GM18873 (cell line): ENCODE measurements around the gene COBL.
"Not testable (repeated sequence)": the region's sequence is repeated elsewhere in the genome, so short reads cannot be mapped to it uniquely, and the experiment has no call there.

Experiments
- ATAC-seq: cut with Tn5 transposase; IDR thresholded peaks from one replicate; pipeline ENCODE4 v1.9.1; 2021; ENCODE audit warnings: mild to moderate bottlenecking, moderate library complexity, moderate number of reproducible peaks; ENCODE audit not compliant: unreplicated experiment, low FRiP score

COBL gene

GRCh38 chr7:51019191-51019844, 297.3 kb downstream of the COBL start:
- ATAC-seq: no peak

- no peak for ATAC-seq
These were observed 298.8 kb downstream of the COBL start for GRCh38 chr7:51017576-51018535.

GRCh38 chr7:51016546-51016945, 300.1 kb downstream of the COBL start:
- no peak for ATAC-seq

GRCh38 chr7:51015581-51015980, 301.0 kb downstream of the COBL start:
- no peak for ATAC-seq

- ATAC-seq: no peak
These were observed 301.8 kb downstream of the COBL start for GRCh38 chr7:51014811-51015210.

- no peak for ATAC-seq
These were observed 302.6 kb downstream of the COBL start for GRCh38 chr7:51013861-51014511.

- ATAC-seq: no peak
These were observed 303.3 kb downstream of the COBL start for GRCh38 chr7:51013218-51013786.

- ATAC-seq: no peak
These were observed 303.9 kb downstream of the COBL start for GRCh38 chr7:51012569-51013217.

GRCh38 chr7:51011710-51012350, 304.8 kb downstream of the COBL start:
- no peak for ATAC-seq

- no peak for ATAC-seq
These were observed 306.1 kb downstream of the COBL start for GRCh38 chr7:51010534-51010933.

- no peak for ATAC-seq
These were observed 306.7 kb downstream of the COBL start for GRCh38 chr7:51009716-51010496.

GRCh38 chr7:51007551-51008505, 308.8 kb downstream of the COBL start:
- ATAC-seq: no peak

GRCh38 chr7:51006483-51007235, 309.9 kb downstream of the COBL start:
- ATAC-seq: no peak

- no peak for ATAC-seq
These were observed 311.5 kb downstream of the COBL start for GRCh38 chr7:51005074-51005473.

GRCh38 chr7:51000956-51001355, 315.7 kb downstream of the COBL start:
- no peak for ATAC-seq

GRCh38 chr7:50994753-50995319, 321.8 kb downstream of the COBL start:
- ATAC-seq: no peak

GRCh38 chr7:50990214-50990613, 326.4 kb downstream of the COBL start:
- ATAC-seq: not testable (repeated sequence)
